K562 (cell line): ENCODE measurements around the gene TELO2. TPM values are rescaled to one million over a fixed set of nuclear protein-coding genes. Genes with fewer than 3 reads are reported as not detected.

Experiments
- ATAC-seq: fragments of 200-7000 bp; cut with Tn5 transposase; 3 replicates; pipeline ENCODE4 v1.9.1; 2020; ENCODE audit warnings: moderate library complexity
- BruUV-seq: library from RNA; stranded (reverse); fragments of 400-500 nt; replicated peaks from 2 replicates; lab custom pipeline; 2021; lab: Mats Ljungman, UMichigan
- CTCF ChIA-PET: fragments of 300-600 bp; formaldehyde crosslinking; extraction: SDS; loops from one replicate; lab custom pipeline; 2021; ENCODE audit warnings: low intra/inter-chr PET ratio; lab: Yijun Ruan, JAX
- POLR2A ChIA-PET: fragments of 300-600, 350-650 bp; sonication (Branson Sonifier 250); formaldehyde crosslinking; extraction: SDS; loops from one replicate; lab custom pipeline; 2021; ENCODE audit warnings: antibody characterized with exemption, inconsistent platforms; lab: Yijun Ruan, JAX
- DNase-seq, 4 experiments: peaks; one replicate each; pipeline versions ENCODE4 v3.0.0 to v3.0.0-alpha.2; 2011 to 2018; ENCODE audit warnings: low spot score in 3 of 4, mixed read lengths in 3 of 4; ENCODE audit errors: extremely low read depth in 1 of 4
- FAIRE-seq: peaks from 2 replicates; lab custom pipeline; 2011; peaks lifted over from hg19 to GRCh38; lab: Jason Lieb, UNC
- H2AFZ ChIP-seq: 2 replicates; pipeline ENCODE4 v1.6.0; 2011; ENCODE audit warnings: low read depth, low read length, control low read depth, inconsistent platforms
- H3K27ac ChIP-seq: fragments of 200-600 bp; 3 replicates; pipeline ENCODE4 v1.8.0; 2011; ENCODE audit warnings: low read depth, mild to moderate bottlenecking, control low read depth, inconsistent platforms, low read length, moderate library complexity, mixed read lengths; ENCODE audit errors: extremely low read depth
- H3K27me3 ChIP-seq, 2 experiments: fragments of 300-600 bp in 1 of 2; 2 replicates in 1 of 2; 3 replicates in 1 of 2; pipeline versions ENCODE4 v1.6.0 to v1.8.0; 2011; ENCODE audit warnings: inconsistent platforms in 2 of 2, low read length in 2 of 2, mild to moderate bottlenecking in 1 of 2, mixed read lengths in 1 of 2, moderate library complexity in 1 of 2; ENCODE audit not compliant: control insufficient read depth in 2 of 2, insufficient read depth in 2 of 2
- H3K36me3 ChIP-seq: fragments of 300-600 bp; 3 replicates; pipeline ENCODE4 v1.8.0; 2011; ENCODE audit warnings: mild to moderate bottlenecking, low read length, inconsistent platforms; ENCODE audit not compliant: control insufficient read depth, insufficient read depth
- H3K4me1 ChIP-seq, 2 experiments: fragments of 200-600 bp in 1 of 2; replicated peaks in 1 of 2; 2 replicates in 1 of 2; 3 replicates in 1 of 2; pipeline versions ENCODE4 v1.5.1 to v1.8.0; 2011; ENCODE audit warnings: inconsistent platforms in 2 of 2, low read length in 2 of 2, mild to moderate bottlenecking in 1 of 2, mixed read lengths in 1 of 2, moderate library complexity in 1 of 2; ENCODE audit not compliant: control insufficient read depth in 2 of 2, insufficient read depth in 2 of 2
- H3K4me2 ChIP-seq: 2 replicates; pipeline ENCODE4 v1.6.1; 2011; ENCODE audit warnings: low read length, control low read depth, inconsistent platforms, mixed read lengths; ENCODE audit not compliant: insufficient read depth
- H3K4me3 ChIP-seq: fragments of 200-600 bp; sonication (generic), shearing (Covaris generic); 2 replicates; pipeline ENCODE4 v1.5.1; 2016; ENCODE audit warnings: control low read depth, inconsistent platforms
- H3K79me2 ChIP-seq: fragments of 200-600 bp; 3 replicates; pipeline ENCODE4 v1.8.0; 2011; ENCODE audit warnings: low read length, inconsistent platforms; ENCODE audit not compliant: control insufficient read depth, insufficient read depth
- H3K9ac ChIP-seq, 2 experiments: 2 replicates each; pipeline versions ENCODE4 v1.6.0 to v1.6.1; 2011; ENCODE audit warnings: low read depth in 2 of 2, low read length in 2 of 2, control low read depth in 1 of 2, inconsistent platforms in 1 of 2, mild to moderate bottlenecking in 1 of 2, mixed read lengths in 1 of 2; ENCODE audit not compliant: insufficient read depth in 1 of 2
- H3K9me1 ChIP-seq: one replicate; pipeline ENCODE4 v1.6.0; 2011; ENCODE audit warnings: inconsistent platforms, mild to moderate bottlenecking, low read length, moderate library complexity; ENCODE audit not compliant: control insufficient read depth, insufficient read depth
- H3K9me3 ChIP-seq: replicated peaks from 2 replicates; pipeline ENCODE4 v1.5.1; 2011; ENCODE audit warnings: low read depth, low read length, inconsistent platforms; ENCODE audit not compliant: control insufficient read depth, insufficient read depth
- H4K20me1 ChIP-seq: replicated peaks from 2 replicates; pipeline ENCODE4 v1.6.1; 2011; ENCODE audit warnings: low read length, inconsistent platforms, mixed read lengths; ENCODE audit not compliant: control insufficient read depth, insufficient read depth
- MAFK ChIP-seq: IDR thresholded peaks from 2 replicates; pipeline ENCODE4 v1.6.1; 2011; ENCODE audit warnings: low read length, improper control_type of control experiment
- ZNF253 ChIP-seq: fragments of 250-450 bp; sonication (Bioruptor Pico); conservative IDR thresholded peaks from 2 replicates; pipeline ENCODE4 v1.6.1; 2021; ENCODE audit warnings: mild to moderate bottlenecking
- WGBS: fragments of 100-300 bp; shearing (Covaris generic); methylation state at CpG from one replicate; pipeline ENCODE4 v1.1.6; 2016; ENCODE audit warnings: low coverage, mixed read lengths; ENCODE audit not compliant: insufficient coverage; ENCODE audit errors: missing lambda C conversion rate; 5-methylcytosine and 5-hydroxymethylcytosine counted together
- in situ Hi-C: fragments of 300-500 bp; cut with MboI; formaldehyde crosslinking; loops from 4 replicates; pipeline ENCODE4 v1.15.0; 2018; ENCODE audit warnings: inconsistent platforms, mixed read lengths
- intact Hi-C: fragments of 100-400 bp; cut with micrococcal nuclease; formaldehyde crosslinking; loops from 2 replicates; pipeline ENCODE4 v1.14.2; 2022
- polyA plus RNA-seq, 8 experiments: library from polyadenylated mRNA; depleted of rRNA in 4 of 8; stranded (reverse) in 5 of 8; unstranded in 3 of 8; fragments of >200 nt; fragmentation: Nextera tagmentation in 2 of 8; fragmentation: Illumina TruSeq in 1 of 8; extraction: Ambion mirVana in 2 of 8; extraction: Trizol in 1 of 8; gene quantifications; 2 replicates each; pipeline versions ENCODE4 v1.2.1 to v1.2.3, GENCODE V29; 2011 to 2014; ENCODE audit warnings: inconsistent platforms in 1 of 8, missing spikeins in 1 of 8
- total RNA-seq, 7 experiments: library from RNA; depleted of rRNA in 6 of 7; stranded (reverse); fragments of >200 nt in 6 of 7; fragmentation: Illumina TruSeq in 2 of 7; extraction: Trizol in 2 of 7; gene quantifications; 2 replicates each; pipeline versions ENCODE4 v1.2.1 to v1.2.3, GENCODE V29; 2011 to 2021; ENCODE audit warnings: low replicate concordance in 1 of 7
- TF ChIP-seq, protein P1 (sequence below): sonication (generic); formaldehyde crosslinking; IDR thresholded peaks from 2 replicates; pipeline ENCODE4 v1.8.0; 2022; ENCODE audit warnings: mild to moderate bottlenecking, missing genetic modification reagents

The TELO2 gene
- total and polyA plus RNA-seq, 9 of the 15 experiments (the other 6 are each of a cell fraction or from before 2014, with no cell fraction given) = 0.51 to 91.8 (median 14.5) TPM

DNA sequence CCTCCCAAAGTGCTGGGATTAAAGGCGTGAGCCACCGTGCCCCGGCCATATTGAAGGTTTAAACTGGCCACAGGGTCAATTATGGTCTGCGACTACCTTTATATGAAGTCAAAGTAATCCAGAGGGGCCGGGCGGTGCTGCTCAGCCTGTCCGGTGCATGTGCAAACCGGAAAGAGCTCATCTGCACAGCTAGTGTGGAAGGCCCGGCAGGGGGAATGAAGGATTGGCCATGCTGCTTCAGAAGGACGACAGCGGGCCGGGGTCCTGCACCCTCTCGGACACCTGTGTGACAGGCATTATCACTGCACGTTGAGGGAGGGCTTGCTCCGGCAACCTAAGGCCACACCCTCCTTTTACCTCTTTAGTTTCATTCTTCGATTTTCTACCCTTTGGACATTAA is 63.9 kb downstream of the TELO2 start:
- no peaks in the 10 kb centered on the region for H4K20me1 ChIP-seq
- peaks cover 0 to 13% of the 10 kb centered on the region in 2 experiments; a peak in 3 of 5 replicates for H3K4me1 ChIP-seq
- no peak for DNase-seq
- no peaks in the 10 kb centered on the region for H3K9me1 ChIP-seq
- intact Hi-C loops (no loop called here), in situ Hi-C loops (no loop called here)
- H3K9me3 ChIP-seq = no peaks in the 10 kb centered on the region
- no peak for FAIRE-seq
- ChIA-PET POLR2A (no interaction called here), CTCF (no interaction called here)
- peaks cover 0 to 4% of the 10 kb centered on the region in 2 experiments; a peak in 2 of 5 replicates for H3K27me3 ChIP-seq
- BruUV-seq = no TSS peak
- no peak overlapping the region for H3K9ac ChIP-seq
- 51% methylated on average over 16 of the region's 16 CpGs for WGBS
- TF ChIP-seq, protein P1, sequence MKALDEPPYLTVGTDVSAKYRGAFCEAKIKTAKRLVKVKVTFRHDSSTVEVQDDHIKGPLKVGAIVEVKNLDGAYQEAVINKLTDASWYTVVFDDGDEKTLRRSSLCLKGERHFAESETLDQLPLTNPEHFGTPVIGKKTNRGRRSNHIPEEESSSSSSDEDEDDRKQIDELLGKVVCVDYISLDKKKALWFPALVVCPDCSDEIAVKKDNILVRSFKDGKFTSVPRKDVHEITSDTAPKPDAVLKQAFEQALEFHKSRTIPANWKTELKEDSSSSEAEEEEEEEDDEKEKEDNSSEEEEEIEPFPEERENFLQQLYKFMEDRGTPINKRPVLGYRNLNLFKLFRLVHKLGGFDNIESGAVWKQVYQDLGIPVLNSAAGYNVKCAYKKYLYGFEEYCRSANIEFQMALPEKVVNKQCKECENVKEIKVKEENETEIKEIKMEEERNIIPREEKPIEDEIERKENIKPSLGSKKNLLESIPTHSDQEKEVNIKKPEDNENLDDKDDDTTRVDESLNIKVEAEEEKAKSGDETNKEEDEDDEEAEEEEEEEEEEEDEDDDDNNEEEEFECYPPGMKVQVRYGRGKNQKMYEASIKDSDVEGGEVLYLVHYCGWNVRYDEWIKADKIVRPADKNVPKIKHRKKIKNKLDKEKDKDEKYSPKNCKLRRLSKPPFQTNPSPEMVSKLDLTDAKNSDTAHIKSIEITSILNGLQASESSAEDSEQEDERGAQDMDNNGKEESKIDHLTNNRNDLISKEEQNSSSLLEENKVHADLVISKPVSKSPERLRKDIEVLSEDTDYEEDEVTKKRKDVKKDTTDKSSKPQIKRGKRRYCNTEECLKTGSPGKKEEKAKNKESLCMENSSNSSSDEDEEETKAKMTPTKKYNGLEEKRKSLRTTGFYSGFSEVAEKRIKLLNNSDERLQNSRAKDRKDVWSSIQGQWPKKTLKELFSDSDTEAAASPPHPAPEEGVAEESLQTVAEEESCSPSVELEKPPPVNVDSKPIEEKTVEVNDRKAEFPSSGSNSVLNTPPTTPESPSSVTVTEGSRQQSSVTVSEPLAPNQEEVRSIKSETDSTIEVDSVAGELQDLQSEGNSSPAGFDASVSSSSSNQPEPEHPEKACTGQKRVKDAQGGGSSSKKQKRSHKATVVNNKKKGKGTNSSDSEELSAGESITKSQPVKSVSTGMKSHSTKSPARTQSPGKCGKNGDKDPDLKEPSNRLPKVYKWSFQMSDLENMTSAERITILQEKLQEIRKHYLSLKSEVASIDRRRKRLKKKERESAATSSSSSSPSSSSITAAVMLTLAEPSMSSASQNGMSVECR (CRISPR knock-in tag) = no peak
- TF ChIP-seq MAFK = no peak
- no peak for TF ChIP-seq ZNF253
- ATAC-seq = no peak
- H3K79me2 ChIP-seq = no peaks in the 10 kb centered on the region
- H3K27ac ChIP-seq = no peak overlapping the region
- no peak overlapping the region for H3K4me3 ChIP-seq
- no peaks in the 10 kb centered on the region for H3K36me3 ChIP-seq
- H3K4me2 ChIP-seq = no peak overlapping the region
- no peak overlapping the region for H2AFZ ChIP-seq
